H9 (cell line): Measurements from ENCODE around the gene CAB39L. TPM values are rescaled to one million over a fixed set of nuclear protein-coding genes. Genes with fewer than 3 reads are reported as not detected.
A peak's percentile ranks its signal among the peaks of the same experiment; 100 is the strongest.

Experiments used
- DNase-seq: peaks from one replicate; pipeline ENCODE4 v3.0.0-alpha.2; 2017
- H2AFZ ChIP-seq: one replicate; pipeline ENCODE4 v1.6.1; 2013; ENCODE audit warnings: mild to moderate bottlenecking, low read length, control low read depth, moderate library complexity
- H2AK5ac ChIP-seq: 2 replicates; pipeline ENCODE4 v1.6.1; 2013; ENCODE audit warnings: low read length, control low read depth, mixed read lengths; ENCODE audit not compliant: insufficient read length
- H2BK120ac ChIP-seq: one replicate; pipeline ENCODE4 v1.6.1; 2013; ENCODE audit warnings: low read depth, mild to moderate bottlenecking, low read length, control low read depth, inconsistent platforms; ENCODE audit not compliant: poor library complexity, severe bottlenecking
- H2BK12ac ChIP-seq: 2 replicates; pipeline ENCODE4 v1.6.1; 2013; ENCODE audit warnings: low read length, control low read depth, mixed read lengths, low read depth; ENCODE audit not compliant: insufficient read length
- H2BK15ac ChIP-seq: 2 replicates; pipeline ENCODE4 v1.6.1; 2013; ENCODE audit warnings: low read depth, low read length, control low read depth
- H2BK20ac ChIP-seq: one replicate; pipeline ENCODE4 v1.6.1; 2013; ENCODE audit warnings: low read depth, mild to moderate bottlenecking, low read length, control low read depth, inconsistent platforms; ENCODE audit not compliant: poor library complexity, severe bottlenecking
- H2BK5ac ChIP-seq: 2 replicates; pipeline ENCODE4 v1.6.1; 2013; ENCODE audit warnings: low read length, control low read depth, mixed read lengths; ENCODE audit not compliant: insufficient read length
- H3K14ac ChIP-seq: 2 replicates; pipeline ENCODE4 v1.6.1; 2013; ENCODE audit warnings: low read length, control low read depth; ENCODE audit not compliant: insufficient read depth
- H3K18ac ChIP-seq: 2 replicates; pipeline ENCODE4 v1.6.1; 2013; ENCODE audit warnings: low read depth, mild to moderate bottlenecking, mixed read lengths, low read length, control low read depth; ENCODE audit not compliant: insufficient read length
- H3K23ac ChIP-seq: 2 replicates; pipeline ENCODE4 v1.6.1; 2013; ENCODE audit warnings: low read length, control low read depth, mixed read lengths, low read depth; ENCODE audit not compliant: insufficient read length
- H3K23me2 ChIP-seq: 2 replicates; pipeline ENCODE4 v1.6.1; 2013; ENCODE audit warnings: low read depth, mild to moderate bottlenecking, mixed read lengths, low read length, control low read depth; ENCODE audit not compliant: insufficient read length, poor library complexity, severe bottlenecking
- H3K27ac ChIP-seq: 2 replicates; pipeline ENCODE4 v1.5.1; 2013; ENCODE audit warnings: low read length, control low read depth, mixed read lengths, low read depth; ENCODE audit not compliant: insufficient read length
- H3K27me3 ChIP-seq: 2 replicates; pipeline ENCODE4 v1.6.1; 2013; ENCODE audit warnings: low read length, control low read depth, inconsistent platforms; ENCODE audit not compliant: insufficient read depth
- H3K4ac ChIP-seq: 2 replicates; pipeline ENCODE4 v1.6.1; 2013; ENCODE audit warnings: low read depth, mild to moderate bottlenecking, control low read depth, inconsistent platforms, low read length, moderate library complexity
- H3K4me1 ChIP-seq: 2 replicates; pipeline ENCODE4 v1.6.1; 2013; ENCODE audit warnings: low read length, control low read depth, inconsistent platforms; ENCODE audit not compliant: insufficient read depth
- H3K4me2 ChIP-seq: 2 replicates; pipeline ENCODE4 v1.6.1; 2013; ENCODE audit warnings: low read length, control low read depth, mixed read lengths; ENCODE audit not compliant: insufficient read length, insufficient read depth
- H3K56ac ChIP-seq: 2 replicates; pipeline ENCODE4 v1.6.1; 2013; ENCODE audit warnings: low read depth, mild to moderate bottlenecking, mixed read lengths, low read length, control low read depth; ENCODE audit not compliant: insufficient read length
- H3K79me1 ChIP-seq: 2 replicates; pipeline ENCODE4 v1.6.1; 2013; ENCODE audit warnings: low read depth, mild to moderate bottlenecking, moderate library complexity, low read length, control low read depth, inconsistent platforms; ENCODE audit not compliant: insufficient read depth, poor library complexity, severe bottlenecking
- H3K79me2 ChIP-seq: 2 replicates; pipeline ENCODE4 v1.6.1; 2013; ENCODE audit warnings: low read length, control low read depth, inconsistent platforms; ENCODE audit not compliant: insufficient read depth
- H3K9ac ChIP-seq: 2 replicates; pipeline ENCODE4 v1.6.1; 2013; ENCODE audit warnings: low read length, control low read depth, mixed read lengths; ENCODE audit not compliant: insufficient read length; ENCODE audit errors: extremely low read depth
- H3K9me3 ChIP-seq: one replicate; pipeline ENCODE4 v1.6.1; 2013; ENCODE audit warnings: low read depth, low read length, inconsistent platforms; ENCODE audit not compliant: control insufficient read depth
- H3T11ph ChIP-seq: one replicate; pipeline ENCODE4 v1.6.1; 2013; ENCODE audit warnings: mild to moderate bottlenecking, low read length, control low read depth, inconsistent platforms
- H4K20me1 ChIP-seq: one replicate; pipeline ENCODE4 v1.6.1; 2013; ENCODE audit not compliant: control insufficient read depth, insufficient read length, insufficient read depth
- H4K5ac ChIP-seq: 2 replicates; pipeline ENCODE4 v1.6.1; 2013; ENCODE audit warnings: low read depth, mild to moderate bottlenecking, mixed read lengths, low read length, control low read depth; ENCODE audit not compliant: insufficient read length
- H4K8ac ChIP-seq: replicated peaks from 2 replicates; pipeline ENCODE4 v1.6.1; 2013; ENCODE audit warnings: low read length, control low read depth, mixed read lengths, low read depth; ENCODE audit not compliant: insufficient read length
- H4K91ac ChIP-seq: 2 replicates; pipeline ENCODE4 v1.6.1; 2013; ENCODE audit warnings: low read depth, mild to moderate bottlenecking, moderate library complexity, mixed read lengths, low read length, control low read depth; ENCODE audit not compliant: insufficient read length
- H3K27ac Mint-ChIP-seq, 3 experiments: 2 replicates in 2 of 3; 3 replicates in 1 of 3; pipeline ENCODE4 v1.8.0; 2020 to 2021; ENCODE audit warnings: mixed read lengths in 3 of 3, mild to moderate bottlenecking in 1 of 3, moderate library complexity in 1 of 3
- H3K27me3 Mint-ChIP-seq: 2 replicates; pipeline ENCODE4 v1.8.0; 2021; ENCODE audit warnings: low read depth, mild to moderate bottlenecking, moderate library complexity, mixed read lengths
- H3K36me3 Mint-ChIP-seq, 3 experiments: 2 replicates in 2 of 3; 3 replicates in 1 of 3; pipeline ENCODE4 v1.8.0; 2020 to 2021; ENCODE audit warnings: low read depth in 3 of 3, mixed read lengths in 3 of 3; ENCODE audit not compliant: insufficient read depth in 1 of 3
- H3K4me1 Mint-ChIP-seq, 2 experiments: 2 replicates each; pipeline ENCODE4 v1.8.0; 2020; ENCODE audit warnings: mixed read lengths in 2 of 2
- H3K4me3 Mint-ChIP-seq, 2 experiments: 2 replicates in 1 of 2; 3 replicates in 1 of 2; pipeline ENCODE4 v1.8.0; 2020 to 2021; ENCODE audit warnings: mild to moderate bottlenecking in 2 of 2, mixed read lengths in 2 of 2, moderate library complexity in 1 of 2
- H3K9me3 Mint-ChIP-seq, 2 experiments: 2 replicates in 1 of 2; 3 replicates in 1 of 2; pipeline ENCODE4 v1.8.0; 2020; ENCODE audit warnings: mild to moderate bottlenecking in 2 of 2, mixed read lengths in 2 of 2, moderate library complexity in 1 of 2
- CTCF ChIP-seq: fragments of 200-600 bp; sonication (generic); conservative IDR thresholded peaks from 3 replicates; pipeline ENCODE4 v1.8.0; 2021; ENCODE audit warnings: antibody characterized with exemption, mild to moderate bottlenecking
- WGBS: extraction: QIAGEN DNeasy Blood & Tissue Kit; methylation state at CpG from one replicate; pipeline ENCODE4 v1.1.7; 2013; ENCODE audit warnings: missing lambda C conversion rate, low lambda C conversion rate, mixed read lengths; ENCODE audit not compliant: insufficient read length; ENCODE audit errors: extremely low coverage; 5-methylcytosine and 5-hydroxymethylcytosine counted together
- total RNA-seq: library from RNA; stranded (reverse); gene quantifications from 2 replicates; pipeline ENCODE4 v1.2.1, GENCODE V29; 2021

CAB39L gene
- total RNA-seq, 1 experiment from 2014 or later, result 6.0 TPM

- no peaks in the 10 kb centered on the region for H3K9me3 Mint-ChIP-seq
- H3K27me3 Mint-ChIP-seq, result peaks cover 1% of the 10 kb centered on the region; the same call in 1 of the 2 replicates
- no peak overlapping the region for H3K18ac ChIP-seq
- H2AK5ac ChIP-seq, result no peak overlapping the region
- no peak overlapping the region for H2BK12ac ChIP-seq
- H2BK120ac ChIP-seq, result no peak overlapping the region
- H3K36me3 Mint-ChIP-seq, result no peaks in the 10 kb centered on the region
- no peak overlapping the region for H2BK5ac ChIP-seq
- no peaks in the 10 kb centered on the region for H3K79me2 ChIP-seq
- no peak overlapping the region for H3K14ac ChIP-seq
- H2AFZ ChIP-seq, result no peak overlapping the region
- H4K20me1 ChIP-seq, result no peaks in the 10 kb centered on the region
- H4K5ac ChIP-seq, result no peak overlapping the region
- H3K56ac ChIP-seq, result no peak overlapping the region
- no peak overlapping the region for H4K91ac ChIP-seq
- H3K9ac ChIP-seq, result no peak overlapping the region
- no peak overlapping the region for H3K4me2 ChIP-seq
- H3K27ac ChIP-seq, result no peak overlapping the region
- peaks cover 5 to 7% of the 10 kb centered on the region in 2 experiments for H3K4me1 Mint-ChIP-seq
- no peak overlapping the region for H2BK15ac ChIP-seq
- peak; percentile 61; the same call in 2 of the 3 replicates for TF ChIP-seq CTCF
- no peak overlapping the region for H3K23ac ChIP-seq
- H3K23me2 ChIP-seq, result no peaks in the 10 kb centered on the region
- H3K9me3 ChIP-seq, result no peaks in the 10 kb centered on the region
- H3T11ph ChIP-seq, result no peak overlapping the region
- H3K4me1 ChIP-seq, result no peaks in the 10 kb centered on the region
- DNase-seq, result peak; percentile 78
- no peak overlapping the region; a peak in 1 of 7 replicates for H3K27ac Mint-ChIP-seq
- no peak overlapping the region for H2BK20ac ChIP-seq
- no peak overlapping the region for H4K8ac ChIP-seq
- H3K4me3 Mint-ChIP-seq, result no peak overlapping the region
- no peak overlapping the region for H3K4ac ChIP-seq
- H3K79me1 ChIP-seq, result no peaks in the 10 kb centered on the region
- no peaks in the 10 kb centered on the region for H3K27me3 ChIP-seq
- WGBS, result no CpG with 5 or more reads among the region's 3 CpGs
Measured at GRCh38 chr13:49421391-49421790, 22.5 kb downstream of the CAB39L start.
